HEK293 (cell line): Measurements from ENCODE around the gene FGD6.

Experiments
- CTCF ChIA-PET: fragments of 350-600 bp; formaldehyde crosslinking; extraction: SDS; loops from one replicate; lab custom pipeline; 2021; ENCODE audit warnings: antibody characterized with exemption; lab: Yijun Ruan, JAX
- POLR2A ChIA-PET: fragments of 300-600 bp; formaldehyde crosslinking; extraction: SDS; loops from one replicate; lab custom pipeline; 2020; ENCODE audit warnings: antibody characterized with exemption, inconsistent platforms; lab: Yijun Ruan, JAX
- H3K27ac ChIP-seq: fragments of 200-500 bp; sonication (Bioruptor generic); 2 replicates; pipeline ENCODE4 v1.5.1; 2014; ENCODE audit warnings: low read depth, low read length, control low read depth, inconsistent platforms; ENCODE audit errors: extremely low read depth
- H3K36me3 ChIP-seq, 2 experiments: fragments of 200-500 bp in 1 of 2; sonication (Bioruptor generic) in 1 of 2; 1 replicate in 1 of 2; 2 replicates in 1 of 2; pipeline ENCODE4 v1.5.1; 2014 to 2017; ENCODE audit warnings: inconsistent platforms in 2 of 2, low read length in 2 of 2; ENCODE audit not compliant: control insufficient read depth in 2 of 2, insufficient read depth in 1 of 2
- H3K4me1 ChIP-seq: fragments of 200-500 bp; sonication (Bioruptor generic); 2 replicates; pipeline ENCODE4 v1.5.1; 2014; ENCODE audit warnings: mild to moderate bottlenecking, low read length, inconsistent platforms; ENCODE audit not compliant: control insufficient read depth, insufficient read depth
- H3K4me3 ChIP-seq: 2 replicates; pipeline ENCODE4 v1.5.1; 2011; ENCODE audit warnings: low read depth, mild to moderate bottlenecking, control low read depth, low read length, moderate library complexity
- H3K9me3 ChIP-seq: fragments of 200-500 bp; sonication (Bioruptor generic); 2 replicates; pipeline ENCODE4 v1.5.1; 2014; ENCODE audit warnings: low read depth, low read length, inconsistent platforms; ENCODE audit not compliant: control insufficient read depth, insufficient read depth
- BCL11A ChIP-seq: fragments of 450-650 bp; formaldehyde crosslinking; IDR thresholded peaks from 2 replicates; pipeline ENCODE4 v1.5.1; 2016; ENCODE audit warnings: low read depth, missing biosample characterization, missing genetic modification characterization
- OSR2 ChIP-seq: fragments of 450-650 bp; formaldehyde crosslinking; IDR thresholded peaks from 2 replicates; pipeline ENCODE4 v1.5.1; 2016; ENCODE audit warnings: missing biosample characterization, missing genetic modification characterization
- ZBTB20 ChIP-seq: fragments of 450-650 bp; formaldehyde crosslinking; IDR thresholded peaks from 2 replicates; pipeline ENCODE4 v1.5.1; 2016; ENCODE audit warnings: missing biosample characterization, missing genetic modification characterization
- ZBTB7A ChIP-seq: fragments of 450-650 bp; formaldehyde crosslinking; IDR thresholded peaks from 2 replicates; pipeline ENCODE4 v1.5.1; 2016; ENCODE audit warnings: low read depth, missing biosample characterization, missing genetic modification characterization
- ZFP41 ChIP-seq: fragments of 450-650 bp; formaldehyde crosslinking; IDR thresholded peaks from 2 replicates; pipeline ENCODE4 v1.5.1; 2016; ENCODE audit warnings: missing biosample characterization, missing genetic modification characterization, borderline replicate concordance
- ZNF138 ChIP-seq: fragments of 450-650 bp; formaldehyde crosslinking; IDR thresholded peaks from 2 replicates; pipeline ENCODE4 v1.5.1; 2016; ENCODE audit warnings: missing biosample characterization, missing genetic modification characterization, borderline replicate concordance
- ZNF140 ChIP-seq: fragments of 450-650 bp; formaldehyde crosslinking; IDR thresholded peaks from 2 replicates; pipeline ENCODE4 v1.5.1; 2016; ENCODE audit warnings: missing biosample characterization, missing genetic modification characterization
- ZNF239 ChIP-seq: fragments of 450-650 bp; formaldehyde crosslinking; IDR thresholded peaks from 2 replicates; pipeline ENCODE4 v1.5.1; 2016; ENCODE audit warnings: missing biosample characterization, missing genetic modification characterization
- ZNF311 ChIP-seq: fragments of 450-650 bp; formaldehyde crosslinking; IDR thresholded peaks from 2 replicates; pipeline ENCODE4 v1.5.1; 2017; ENCODE audit warnings: missing biosample characterization, missing genetic modification characterization, borderline replicate concordance
- ZNF324 ChIP-seq: fragments of 450-650 bp; formaldehyde crosslinking; IDR thresholded peaks from 2 replicates; pipeline ENCODE4 v1.5.1; 2016; ENCODE audit warnings: missing biosample characterization, missing genetic modification characterization
- ZNF530 ChIP-seq: fragments of 450-650 bp; formaldehyde crosslinking; IDR thresholded peaks from 2 replicates; pipeline ENCODE4 v1.5.1; 2016; ENCODE audit warnings: low read depth, missing biosample characterization, missing genetic modification characterization
- ZNF549 ChIP-seq: fragments of 450-650 bp; IDR thresholded peaks from 2 replicates; pipeline ENCODE4 v1.5.1; 2018; ENCODE audit warnings: missing biosample characterization, missing genetic modification characterization, mild to moderate bottlenecking, inconsistent platforms, moderate library complexity
- ZNF610 ChIP-seq: fragments of 450-650 bp; formaldehyde crosslinking; IDR thresholded peaks from 2 replicates; pipeline ENCODE4 v1.5.1; 2016; ENCODE audit warnings: missing biosample characterization, missing genetic modification characterization, borderline replicate concordance
- ZNF623 ChIP-seq: fragments of 450-650 bp; formaldehyde crosslinking; IDR thresholded peaks from 2 replicates; pipeline ENCODE4 v1.5.1; 2016; ENCODE audit warnings: missing biosample characterization, missing genetic modification characterization
- ZNF626 ChIP-seq: fragments of 450-650 bp; sonication (Bioruptor Pico); formaldehyde crosslinking; IDR thresholded peaks from 2 replicates; pipeline ENCODE4 v1.5.1; 2018; ENCODE audit warnings: missing biosample characterization, missing genetic modification characterization, inconsistent platforms
- TF ChIP-seq, protein P1 (sequence below): fragments of 450-650 bp; formaldehyde crosslinking; IDR thresholded peaks from 2 replicates; pipeline ENCODE4 v1.5.1; 2017; ENCODE audit warnings: missing biosample characterization, missing genetic modification characterization
- TF ChIP-seq, protein P2 (sequence below): fragments of 450-650 bp; formaldehyde crosslinking; IDR thresholded peaks from 2 replicates; pipeline ENCODE4 v1.5.1; 2016; ENCODE audit warnings: missing biosample characterization, missing genetic modification characterization
- TF ChIP-seq, protein P3 (sequence below): fragments of 450-650 bp; formaldehyde crosslinking; IDR thresholded peaks from 2 replicates; pipeline ENCODE4; 2016; ENCODE audit warnings: missing biosample characterization, missing genetic modification characterization
- TF ChIP-seq, protein P4 (sequence below): fragments of 450-650 bp; formaldehyde crosslinking; optimal IDR thresholded peaks from 2 replicates; pipeline ENCODE3; 2016; ENCODE audit warnings: missing biosample characterization, mild to moderate bottlenecking, missing genetic modification characterization
- TF ChIP-seq, protein P5 (sequence below): fragments of 450-650 bp; formaldehyde crosslinking; IDR thresholded peaks from 2 replicates; pipeline ENCODE4 v1.5.1; 2016; ENCODE audit warnings: missing biosample characterization, missing genetic modification characterization
- TF ChIP-seq, protein P6 (sequence below): fragments of 450-650 bp; formaldehyde crosslinking; IDR thresholded peaks from 2 replicates; pipeline ENCODE4 v1.5.1; 2016; ENCODE audit warnings: missing biosample characterization, missing genetic modification characterization

FGD6 gene

DNA sequence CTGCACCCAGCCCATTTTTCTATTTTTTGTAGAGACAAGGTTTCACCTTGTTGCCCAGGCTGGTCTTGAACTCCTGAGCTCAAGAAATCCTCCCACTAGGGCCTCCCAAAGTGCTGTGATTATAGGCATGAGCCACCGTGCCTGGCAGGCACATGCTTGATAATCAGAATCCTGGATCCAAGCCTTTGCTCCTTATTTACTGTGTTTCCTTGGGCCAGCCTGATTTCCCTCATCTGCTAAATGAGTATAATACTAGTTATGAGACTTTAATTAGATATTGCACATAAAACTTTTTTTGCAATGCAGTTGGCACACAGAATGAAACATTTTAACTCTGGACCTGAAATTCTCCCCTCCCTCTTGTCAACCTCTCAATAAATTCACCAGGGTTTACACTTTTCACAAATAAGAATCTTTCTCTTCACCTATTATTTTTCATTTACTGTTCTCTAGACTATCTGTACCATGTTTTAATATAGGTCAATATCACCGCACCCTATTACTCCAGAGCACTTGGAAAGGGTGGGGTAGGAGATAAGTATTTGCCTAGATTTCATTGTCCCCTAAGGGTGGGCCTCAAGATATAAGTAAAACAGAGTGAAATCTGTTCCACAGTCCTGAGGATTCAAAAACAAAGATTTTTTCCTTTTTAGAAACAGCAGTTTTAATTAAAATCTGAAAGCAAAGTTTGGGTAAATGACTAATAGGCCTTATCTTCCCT, 74.7 kb downstream of the FGD6 start:
- POLR2A ChIA-PET, result no interaction called here
- Histone ChIP-seq H3K4me3 (no peak overlapping the region), H3K4me1 (peaks cover 4% of the 10 kb centered on the region; the same call in 1 of the 2 replicates), H3K36me3 (no peaks in the 10 kb centered on the region; a peak in 1 of 3 replicates), H3K27ac (no peak overlapping the region), H3K9me3 (no peaks in the 10 kb centered on the region)
- TF ChIP-seq ZBTB20 (tag by site-specific recombination) (no peak), ZNF138 (tag by site-specific recombination) (no peak), ZNF610 (no peak), ZNF549 (tag by site-specific recombination) (no peak), ZNF623 (no peak), OSR2 (tag by site-specific recombination) (no peak), ZNF140 (tag by site-specific recombination) (no peak), ZNF324 (tag by site-specific recombination) (no peak), ZNF530 (tag by site-specific recombination) (no peak), ZNF626 (tag by site-specific recombination) (no peak), ZNF311 (tag by site-specific recombination) (no peak), ZBTB7A (tag by site-specific recombination) (no peak), ZFP41 (tag by site-specific recombination) (no peak), BCL11A (no peak)
- TF ChIP-seq, protein P1, sequence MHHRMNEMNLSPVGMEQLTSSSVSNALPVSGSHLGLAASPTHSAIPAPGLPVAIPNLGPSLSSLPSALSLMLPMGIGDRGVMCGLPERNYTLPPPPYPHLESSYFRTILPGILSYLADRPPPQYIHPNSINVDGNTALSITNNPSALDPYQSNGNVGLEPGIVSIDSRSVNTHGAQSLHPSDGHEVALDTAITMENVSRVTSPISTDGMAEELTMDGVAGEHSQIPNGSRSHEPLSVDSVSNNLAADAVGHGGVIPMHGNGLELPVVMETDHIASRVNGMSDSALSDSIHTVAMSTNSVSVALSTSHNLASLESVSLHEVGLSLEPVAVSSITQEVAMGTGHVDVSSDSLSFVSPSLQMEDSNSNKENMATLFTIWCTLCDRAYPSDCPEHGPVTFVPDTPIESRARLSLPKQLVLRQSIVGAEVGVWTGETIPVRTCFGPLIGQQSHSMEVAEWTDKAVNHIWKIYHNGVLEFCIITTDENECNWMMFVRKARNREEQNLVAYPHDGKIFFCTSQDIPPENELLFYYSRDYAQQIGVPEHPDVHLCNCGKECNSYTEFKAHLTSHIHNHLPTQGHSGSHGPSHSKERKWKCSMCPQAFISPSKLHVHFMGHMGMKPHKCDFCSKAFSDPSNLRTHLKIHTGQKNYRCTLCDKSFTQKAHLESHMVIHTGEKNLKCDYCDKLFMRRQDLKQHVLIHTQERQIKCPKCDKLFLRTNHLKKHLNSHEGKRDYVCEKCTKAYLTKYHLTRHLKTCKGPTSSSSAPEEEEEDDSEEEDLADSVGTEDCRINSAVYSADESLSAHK, result no peak
- TF ChIP-seq, protein P2, sequence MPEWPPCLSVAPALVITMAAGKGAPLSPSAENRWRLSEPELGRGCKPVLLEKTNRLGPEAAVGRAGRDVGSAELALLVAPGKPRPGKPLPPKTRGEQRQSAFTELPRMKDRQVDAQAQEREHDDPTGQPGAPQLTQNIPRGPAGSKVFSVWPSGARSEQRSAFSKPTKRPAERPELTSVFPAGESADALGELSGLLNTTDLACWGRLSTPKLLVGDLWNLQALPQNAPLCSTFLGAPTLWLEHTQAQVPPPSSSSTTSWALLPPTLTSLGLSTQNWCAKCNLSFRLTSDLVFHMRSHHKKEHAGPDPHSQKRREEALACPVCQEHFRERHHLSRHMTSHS (tag by site-specific recombination), result no peak
- TF ChIP-seq, protein P3, sequence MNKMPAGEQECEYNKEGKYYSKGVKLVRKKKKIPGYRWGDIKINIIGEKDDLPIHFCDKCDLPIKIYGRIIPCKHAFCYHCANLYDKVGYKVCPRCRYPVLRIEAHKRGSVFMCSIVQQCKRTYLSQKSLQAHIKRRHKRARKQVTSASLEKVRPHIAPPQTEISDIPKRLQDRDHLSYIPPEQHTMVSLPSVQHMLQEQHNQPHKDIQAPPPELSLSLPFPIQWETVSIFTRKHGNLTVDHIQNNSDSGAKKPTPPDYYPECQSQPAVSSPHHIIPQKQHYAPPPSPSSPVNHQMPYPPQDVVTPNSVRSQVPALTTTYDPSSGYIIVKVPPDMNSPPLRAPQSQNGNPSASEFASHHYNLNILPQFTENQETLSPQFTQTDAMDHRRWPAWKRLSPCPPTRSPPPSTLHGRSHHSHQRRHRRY, result no peak
- TF ChIP-seq, protein P4, sequence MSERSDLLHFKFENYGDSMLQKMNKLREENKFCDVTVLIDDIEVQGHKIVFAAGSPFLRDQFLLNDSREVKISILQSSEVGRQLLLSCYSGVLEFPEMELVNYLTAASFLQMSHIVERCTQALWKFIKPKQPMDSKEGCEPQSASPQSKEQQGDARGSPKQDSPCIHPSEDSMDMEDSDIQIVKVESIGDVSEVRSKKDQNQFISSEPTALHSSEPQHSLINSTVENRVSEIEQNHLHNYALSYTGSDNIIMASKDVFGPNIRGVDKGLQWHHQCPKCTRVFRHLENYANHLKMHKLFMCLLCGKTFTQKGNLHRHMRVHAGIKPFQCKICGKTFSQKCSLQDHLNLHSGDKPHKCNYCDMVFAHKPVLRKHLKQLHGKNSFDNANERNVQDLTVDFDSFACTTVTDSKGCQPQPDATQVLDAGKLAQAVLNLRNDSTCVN (tag by site-specific recombination), result no peak
- CTCF ChIA-PET, result interaction anchor here (0.6 to 0.7 kb wide), 2 partner anchors 462 to 567 kb away, joined by 3 read pairs; no protein-coding TSS in a partner anchor

DNA sequence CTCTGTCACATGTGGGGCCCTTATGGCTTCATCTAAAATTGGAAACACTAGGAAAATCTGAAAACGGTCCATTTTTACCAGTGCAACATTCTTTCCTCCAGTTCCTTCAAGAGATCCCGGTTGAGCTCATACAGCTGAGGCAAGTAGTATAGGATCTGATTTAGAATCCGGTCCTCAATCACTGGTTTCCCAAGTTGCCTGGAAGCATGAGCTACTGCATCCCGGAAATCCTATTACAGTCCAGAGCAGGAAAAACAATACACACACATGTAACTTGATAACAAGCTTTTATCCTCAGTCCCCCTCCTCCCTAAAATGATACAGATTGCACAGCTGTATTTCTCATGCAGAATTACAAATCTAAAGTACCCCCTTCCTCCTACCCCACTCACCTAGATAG, 76.0 kb downstream of the FGD6 start:
- POLR2A ChIA-PET, result no interaction called here
- Histone ChIP-seq H3K36me3 (no peaks in the 10 kb centered on the region; a peak in 1 of 3 replicates), H3K9me3 (no peaks in the 10 kb centered on the region), H3K27ac (no peak overlapping the region), H3K4me1 (peaks cover 4% of the 10 kb centered on the region; the same call in 1 of the 2 replicates), H3K4me3 (no peak overlapping the region)
- CTCF ChIA-PET, result interaction anchor here (0.5 kb wide), 1 partner anchor 130 kb away, joined by 4 read pairs; no protein-coding TSS in a partner anchor
- TF ChIP-seq, protein P5, sequence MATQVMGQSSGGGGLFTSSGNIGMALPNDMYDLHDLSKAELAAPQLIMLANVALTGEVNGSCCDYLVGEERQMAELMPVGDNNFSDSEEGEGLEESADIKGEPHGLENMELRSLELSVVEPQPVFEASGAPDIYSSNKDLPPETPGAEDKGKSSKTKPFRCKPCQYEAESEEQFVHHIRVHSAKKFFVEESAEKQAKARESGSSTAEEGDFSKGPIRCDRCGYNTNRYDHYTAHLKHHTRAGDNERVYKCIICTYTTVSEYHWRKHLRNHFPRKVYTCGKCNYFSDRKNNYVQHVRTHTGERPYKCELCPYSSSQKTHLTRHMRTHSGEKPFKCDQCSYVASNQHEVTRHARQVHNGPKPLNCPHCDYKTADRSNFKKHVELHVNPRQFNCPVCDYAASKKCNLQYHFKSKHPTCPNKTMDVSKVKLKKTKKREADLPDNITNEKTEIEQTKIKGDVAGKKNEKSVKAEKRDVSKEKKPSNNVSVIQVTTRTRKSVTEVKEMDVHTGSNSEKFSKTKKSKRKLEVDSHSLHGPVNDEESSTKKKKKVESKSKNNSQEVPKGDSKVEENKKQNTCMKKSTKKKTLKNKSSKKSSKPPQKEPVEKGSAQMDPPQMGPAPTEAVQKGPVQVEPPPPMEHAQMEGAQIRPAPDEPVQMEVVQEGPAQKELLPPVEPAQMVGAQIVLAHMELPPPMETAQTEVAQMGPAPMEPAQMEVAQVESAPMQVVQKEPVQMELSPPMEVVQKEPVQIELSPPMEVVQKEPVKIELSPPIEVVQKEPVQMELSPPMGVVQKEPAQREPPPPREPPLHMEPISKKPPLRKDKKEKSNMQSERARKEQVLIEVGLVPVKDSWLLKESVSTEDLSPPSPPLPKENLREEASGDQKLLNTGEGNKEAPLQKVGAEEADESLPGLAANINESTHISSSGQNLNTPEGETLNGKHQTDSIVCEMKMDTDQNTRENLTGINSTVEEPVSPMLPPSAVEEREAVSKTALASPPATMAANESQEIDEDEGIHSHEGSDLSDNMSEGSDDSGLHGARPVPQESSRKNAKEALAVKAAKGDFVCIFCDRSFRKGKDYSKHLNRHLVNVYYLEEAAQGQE (tag by site-specific recombination), result no peak
- TF ChIP-seq, protein P6, sequence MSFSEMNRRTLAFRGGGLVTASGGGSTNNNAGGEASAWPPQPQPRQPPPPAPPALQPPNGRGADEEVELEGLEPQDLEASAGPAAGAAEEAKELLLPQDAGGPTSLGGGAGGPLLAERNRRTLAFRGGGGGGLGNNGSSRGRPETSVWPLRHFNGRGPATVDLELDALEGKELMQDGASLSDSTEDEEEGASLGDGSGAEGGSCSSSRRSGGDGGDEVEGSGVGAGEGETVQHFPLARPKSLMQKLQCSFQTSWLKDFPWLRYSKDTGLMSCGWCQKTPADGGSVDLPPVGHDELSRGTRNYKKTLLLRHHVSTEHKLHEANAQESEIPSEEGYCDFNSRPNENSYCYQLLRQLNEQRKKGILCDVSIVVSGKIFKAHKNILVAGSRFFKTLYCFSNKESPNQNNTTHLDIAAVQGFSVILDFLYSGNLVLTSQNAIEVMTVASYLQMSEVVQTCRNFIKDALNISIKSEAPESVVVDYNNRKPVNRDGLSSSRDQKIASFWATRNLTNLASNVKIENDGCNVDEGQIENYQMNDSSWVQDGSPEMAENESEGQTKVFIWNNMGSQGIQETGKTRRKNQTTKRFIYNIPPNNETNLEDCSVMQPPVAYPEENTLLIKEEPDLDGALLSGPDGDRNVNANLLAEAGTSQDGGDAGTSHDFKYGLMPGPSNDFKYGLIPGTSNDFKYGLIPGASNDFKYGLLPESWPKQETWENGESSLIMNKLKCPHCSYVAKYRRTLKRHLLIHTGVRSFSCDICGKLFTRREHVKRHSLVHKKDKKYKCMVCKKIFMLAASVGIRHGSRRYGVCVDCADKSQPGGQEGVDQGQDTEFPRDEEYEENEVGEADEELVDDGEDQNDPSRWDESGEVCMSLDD (tag by site-specific recombination), result no peak
- TF ChIP-seq ZNF239 (tag by site-specific recombination), result no peak
